OCI-M1 (cell line): ENCODE data around the gene PNMA5.
"Not testable (repeated sequence)": the region's sequence is repeated elsewhere in the genome, so short reads cannot be mapped to it uniquely, and the experiment has no call there.

Source experiments
- DNase-seq: peaks from one replicate; lab custom pipeline; 2025; lab: John Stamatoyannopoulos, UW

The PNMA5 gene

DNA sequence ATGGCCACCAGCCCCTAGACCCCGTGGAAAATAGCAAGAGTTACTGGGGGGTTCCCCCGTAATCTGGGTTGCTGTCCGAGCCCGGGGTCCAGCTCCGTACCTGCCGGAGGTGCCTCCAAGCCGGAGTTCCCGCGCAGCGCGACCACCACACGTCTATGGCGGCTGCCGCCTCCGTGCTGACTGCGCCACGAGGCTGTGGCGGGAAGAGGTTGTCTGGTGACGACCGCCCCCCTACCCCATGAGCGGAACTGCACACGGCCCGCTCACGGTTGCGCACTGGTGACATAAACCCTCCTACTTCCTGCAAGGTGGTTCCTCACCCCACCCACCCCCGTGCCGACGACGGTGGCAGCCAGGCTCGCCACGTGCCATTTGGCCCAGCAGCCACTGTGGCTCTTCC lies at the start of gene PNMA5:
Gene PNMA5 (minus strand): TSS at position 184 of the 400 bp plus-strand sequence. CDS start 2,518 bp downstream, outside the sequence.
- no peak for DNase-seq

GRCh38 chrX:153032397-153033118 lies 38.6 kb upstream of the PNMA5 start:
- peak; percentile 80 for DNase-seq

DNA sequence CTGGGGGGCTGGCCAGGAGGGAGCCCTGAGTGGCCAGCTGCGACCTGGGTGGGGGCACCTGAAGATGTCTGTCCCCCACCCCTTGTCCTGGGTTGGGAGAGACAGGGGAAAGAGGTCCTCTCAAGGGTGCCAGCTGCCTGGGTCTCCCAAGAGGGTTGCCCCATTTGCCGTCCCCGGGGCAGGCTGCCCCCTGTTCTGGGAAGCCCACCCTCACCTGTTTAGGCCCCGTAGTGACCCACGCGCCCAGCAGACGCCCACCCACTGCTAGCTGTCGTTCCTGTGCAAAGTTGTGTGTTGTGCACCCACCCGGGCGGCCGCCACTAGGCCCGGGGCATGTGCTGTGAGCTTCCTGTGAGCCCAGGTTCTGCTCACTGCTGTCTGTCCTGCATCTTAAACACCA lies 36.9 kb upstream of the PNMA5 start:
- no peak for DNase-seq

DNA sequence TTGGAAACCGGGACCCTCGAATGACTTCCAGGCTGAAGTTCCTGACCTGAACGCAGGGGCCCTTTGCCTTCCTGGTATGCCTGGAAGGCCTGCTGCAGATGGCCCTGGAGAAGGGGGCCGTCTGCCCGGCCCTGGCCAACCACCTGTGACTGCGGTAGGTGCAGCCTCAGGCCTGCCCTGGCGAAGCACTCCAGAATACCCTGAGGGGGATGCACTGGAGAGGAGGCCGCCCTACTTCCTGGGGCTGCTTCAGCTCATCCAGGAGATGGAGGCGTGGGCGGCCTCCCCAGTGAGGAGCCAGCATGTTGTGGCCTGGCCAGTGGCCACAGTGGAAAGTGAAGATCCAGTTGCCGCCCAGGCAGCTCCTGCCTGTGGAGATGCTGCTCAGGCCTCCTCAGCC lies 36.0 kb upstream of the PNMA5 start:
- no peak for DNase-seq

DNA sequence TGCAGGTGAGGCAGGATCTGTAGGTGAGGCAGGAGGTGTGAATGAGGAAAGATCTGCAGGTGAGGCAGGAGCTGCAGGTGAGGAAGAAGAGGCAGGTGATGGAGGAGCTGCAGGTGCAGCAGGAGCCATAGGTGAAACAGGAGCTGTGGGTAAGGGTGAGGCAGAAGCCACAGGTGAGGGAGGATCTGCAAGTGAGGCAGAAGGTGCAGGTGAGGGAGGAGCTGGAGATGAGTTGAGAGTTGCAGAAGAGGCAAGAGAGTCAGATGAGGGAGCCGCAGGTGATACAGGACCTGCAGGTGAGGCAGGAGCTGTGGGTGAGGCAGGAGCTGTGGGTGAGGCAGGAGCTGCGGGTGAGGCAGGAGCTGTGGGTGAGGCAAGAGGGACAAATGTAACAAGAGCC lies 35.2 kb upstream of the PNMA5 start:
- no peak for DNase-seq

DNA sequence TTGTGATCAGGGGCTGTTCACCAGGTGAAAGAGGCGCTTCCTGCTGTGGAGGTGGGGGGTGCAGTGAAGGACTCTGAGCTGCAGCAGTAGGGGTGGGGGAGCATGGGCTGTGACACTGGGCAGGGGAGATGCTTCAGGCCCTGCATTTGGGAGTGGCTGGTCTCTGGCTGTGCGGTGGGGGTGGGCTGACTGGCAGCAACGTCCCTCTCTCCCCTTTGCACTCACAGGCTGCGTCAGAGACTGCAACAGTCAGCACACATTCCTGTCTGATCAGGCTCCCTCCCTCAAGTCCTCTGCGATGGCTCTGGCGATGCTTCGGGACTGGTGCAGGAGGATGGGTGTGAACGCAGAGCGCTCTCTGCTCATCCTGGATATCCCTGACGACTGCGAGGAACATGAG lies 34.6 kb upstream of the PNMA5 start:
- DNase-seq = not testable (repeated sequence)

GRCh38 chrX:153026501-153026900 lies 32.6 kb upstream of the PNMA5 start:
- DNase-seq = not testable (repeated sequence)

GRCh38 chrX:153019166-153019565 lies 25.2 kb upstream of the PNMA5 start:
- DNase-seq = no peak

GRCh38 chrX:153017174-153017573 lies 23.3 kb upstream of the PNMA5 start:
- DNase-seq = not testable (repeated sequence)

DNA sequence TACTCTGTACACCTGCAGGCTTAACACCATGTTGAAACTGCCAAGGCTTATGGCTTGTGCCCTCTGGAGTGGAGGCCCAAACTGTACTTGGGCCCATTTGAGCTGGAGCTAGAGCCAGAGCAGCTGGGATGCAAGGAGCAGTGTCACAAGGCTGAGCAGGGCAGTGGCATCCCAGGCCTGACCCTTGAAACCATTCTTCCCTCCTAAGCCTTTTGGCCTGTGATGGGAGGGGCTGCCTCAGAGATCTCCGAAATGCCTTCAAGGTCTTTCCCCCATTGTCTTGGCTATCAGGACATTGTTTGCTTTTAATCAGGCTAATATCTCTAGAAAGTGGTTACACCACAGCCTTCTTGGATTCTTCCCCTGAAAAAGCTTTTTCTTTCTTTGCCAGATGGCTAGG lies 10.9 kb upstream of the PNMA5 start:
- no peak for DNase-seq

DNA sequence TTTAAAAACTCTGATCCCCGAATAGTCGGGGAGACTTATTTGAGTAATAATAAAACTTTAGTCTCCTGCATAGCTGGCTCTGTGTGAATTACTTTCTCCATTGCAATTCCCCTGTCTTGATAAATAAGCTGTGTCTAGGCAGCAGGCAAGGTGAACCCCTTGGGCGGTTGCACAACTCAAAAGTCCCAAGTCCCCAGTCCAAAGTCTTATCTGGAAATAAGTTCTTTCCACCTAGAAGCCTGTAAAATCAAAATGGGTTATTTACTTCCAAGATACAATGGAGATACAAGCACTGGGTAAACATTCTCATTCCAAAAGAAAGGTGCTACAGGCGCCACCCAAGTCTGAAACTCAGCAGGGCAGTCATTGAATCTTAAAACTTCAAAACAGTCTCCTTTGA lies 10.1 kb upstream of the PNMA5 start:
- no peak for DNase-seq

- DNase-seq = not testable (repeated sequence)
These were observed 8.3 kb upstream of the PNMA5 start for GRCh38 chrX:153002182-153002581.

GRCh38 chrX:152997337-152997736 lies 3.4 kb upstream of the PNMA5 start:
- DNase-seq = peak; percentile 16

GRCh38 chrX:152992115-152992514 lies 1.8 kb downstream of the PNMA5 start:
- DNase-seq = no peak

DNA sequence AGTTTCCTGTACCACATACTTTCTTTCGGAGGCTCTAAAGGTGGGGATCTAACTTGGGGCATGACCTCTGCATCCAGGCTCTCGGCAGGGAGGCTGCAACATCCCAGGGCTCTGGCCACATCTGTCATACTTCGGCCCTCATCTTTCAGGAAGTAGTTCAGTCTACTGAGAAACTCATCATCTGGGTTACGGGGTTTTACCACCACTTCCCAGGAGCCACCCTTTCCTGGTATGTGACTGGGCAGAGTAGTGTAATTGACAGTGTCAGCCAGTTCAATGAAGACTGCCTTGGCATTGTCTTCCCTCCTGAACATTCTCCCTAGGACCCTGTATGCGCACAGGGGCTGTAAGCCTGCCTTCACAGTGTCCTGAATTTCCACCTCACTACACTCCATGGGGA lies 2.8 kb downstream of the PNMA5 start:
- peak; percentile 0 for DNase-seq

DNA sequence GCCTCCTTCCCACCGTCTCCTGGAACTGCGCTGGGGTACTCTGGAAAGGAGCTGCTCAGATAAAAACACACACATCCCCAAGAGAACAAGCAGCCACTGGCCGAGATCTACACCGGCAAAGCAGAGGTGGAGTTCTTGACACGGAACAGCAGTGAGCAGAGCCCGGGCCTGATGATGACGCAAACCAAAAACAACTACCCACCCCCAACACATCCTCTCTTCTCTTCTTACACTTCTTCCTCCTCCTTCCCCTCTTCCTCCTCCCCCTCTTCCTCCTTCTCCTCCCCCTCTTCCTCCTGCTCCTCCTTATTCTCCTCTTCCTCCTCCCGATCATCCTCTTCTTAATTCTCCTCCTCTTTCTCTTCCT lies 4.6 kb downstream of the PNMA5 start:
- DNase-seq = no peak

DNA sequence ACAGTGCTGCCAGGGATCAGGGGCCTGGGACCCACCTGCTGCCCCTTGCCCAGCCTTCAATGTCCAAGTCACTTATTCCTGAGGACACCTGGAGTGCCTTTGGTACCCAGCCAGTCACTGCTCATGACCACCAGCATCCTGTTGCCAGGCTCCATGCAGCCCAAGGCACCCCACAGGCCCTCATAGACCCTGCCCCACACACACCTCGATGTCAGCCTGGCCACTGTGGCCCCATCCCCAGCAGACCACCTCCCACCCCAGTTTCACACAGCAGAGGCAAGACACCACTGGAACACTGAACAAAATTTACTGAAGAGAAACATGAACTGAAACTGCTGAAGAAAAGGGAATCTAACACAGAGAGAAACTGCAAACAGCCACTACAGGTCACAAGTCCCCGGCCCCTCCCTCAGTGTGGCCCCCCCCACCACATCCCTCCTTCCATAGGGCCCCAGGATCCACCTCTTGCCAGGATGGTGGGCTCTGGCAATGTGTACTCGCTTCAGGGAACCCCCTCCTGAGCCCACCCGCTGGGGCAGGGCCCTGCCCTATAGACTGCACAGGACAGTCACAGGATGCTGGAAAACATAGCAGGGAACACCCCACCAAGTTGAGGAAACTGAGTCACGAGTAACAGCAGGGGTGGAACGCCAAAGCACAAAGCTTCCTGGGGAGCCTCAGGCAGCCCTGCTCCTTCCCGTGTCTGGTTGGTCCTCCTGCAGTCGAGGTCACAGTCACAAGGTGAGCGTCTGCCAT lies 5.2 kb downstream of the PNMA5 start:
- DNase-seq = no peak

DNA sequence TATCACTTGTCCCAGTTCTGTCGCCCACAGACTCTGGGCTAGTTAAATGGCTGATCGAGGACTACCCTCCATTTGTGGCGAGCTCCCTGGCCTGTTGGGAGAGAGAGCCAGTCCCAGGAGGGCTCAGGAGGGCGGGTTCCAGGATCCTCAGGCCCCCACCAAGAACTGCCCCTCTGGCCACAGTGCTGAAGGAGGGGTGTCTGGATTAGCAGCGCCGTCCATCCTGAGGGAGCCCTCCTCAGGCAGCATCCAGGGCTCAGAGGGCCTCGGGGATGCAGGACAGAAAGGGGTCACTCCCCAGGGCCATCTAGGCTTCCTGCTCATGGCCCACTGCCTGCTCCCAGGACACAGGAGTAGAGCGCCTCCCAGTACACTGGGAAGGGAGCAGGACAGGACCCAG lies 6.1 kb downstream of the PNMA5 start:
- no peak for DNase-seq

DNA sequence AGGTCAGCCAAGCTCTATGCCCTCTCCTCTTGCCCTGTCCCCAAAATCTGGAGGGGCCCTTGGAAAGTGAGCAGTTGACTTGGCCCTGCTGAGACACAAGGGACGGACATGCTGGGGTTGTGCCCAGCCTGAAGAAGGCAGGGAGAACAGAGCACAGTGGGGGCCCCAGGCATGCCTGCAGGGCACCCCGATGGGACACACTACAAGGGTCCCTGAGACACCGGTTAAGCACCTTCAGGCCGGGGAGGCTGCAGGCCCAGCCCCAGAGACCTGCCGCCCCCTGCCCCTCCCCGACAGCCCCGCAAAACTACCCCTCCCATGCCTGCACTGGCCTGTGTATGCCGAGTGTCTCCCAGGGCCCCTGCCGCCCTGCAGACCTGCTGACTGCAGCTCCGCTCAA lies 6.8 kb downstream of the PNMA5 start:
- not testable (repeated sequence) for DNase-seq

DNA sequence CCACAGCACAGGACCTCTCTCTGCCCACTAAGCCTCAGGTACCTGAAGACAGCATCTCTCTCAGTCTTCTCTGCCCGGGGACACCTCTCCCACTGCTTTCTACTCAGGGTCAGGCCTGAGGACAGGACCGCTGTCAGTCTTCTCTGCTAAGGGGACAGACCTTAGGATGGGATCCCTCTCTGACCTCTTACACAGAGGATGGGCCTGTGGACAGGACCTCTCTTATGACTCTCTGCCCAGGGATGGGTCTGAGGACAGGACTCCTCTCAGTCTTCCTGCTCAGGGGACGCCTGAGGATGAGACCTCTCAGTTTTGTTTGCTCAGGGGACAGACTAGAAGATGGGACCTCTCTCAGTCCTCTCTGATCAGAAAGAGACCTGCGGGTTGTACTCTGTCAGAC lies 8.5 kb downstream of the PNMA5 start:
- DNase-seq = not testable (repeated sequence)

GRCh38 chrX:152968193-152968592 lies 25.7 kb downstream of the PNMA5 start:
- DNase-seq = no peak

GRCh38 chrX:152960115-152960514 lies 33.8 kb downstream of the PNMA5 start:
- DNase-seq = no peak

GRCh38 chrX:152959626-152960025 lies 34.3 kb downstream of the PNMA5 start:
- DNase-seq = no peak
